NK-92 (cell line): ENCODE results near the gene EARS2.
"Not testable (repeated sequence)": the region's sequence is repeated elsewhere in the genome, so short reads cannot be mapped to it uniquely, and the experiment has no call there.

Experiments used
- DNase-seq: peaks from one replicate; lab custom pipeline; 2025; ENCODE audit not compliant: unreplicated experiment; lab: John Stamatoyannopoulos, UW

The EARS2 gene

GRCh38 chr16:23528644-23529310, 28.4 kb downstream of the EARS2 start:
- no peak for DNase-seq

- DNase-seq, result no peak
Measured at GRCh38 chr16:23527961-23528643, 29.0 kb downstream of the EARS2 start.

GRCh38 chr16:23524886-23525285, 32.3 kb downstream of the EARS2 start:
- no peak for DNase-seq

- no peak for DNase-seq
Measured at GRCh38 chr16:23523876-23524385, 33.2 kb downstream of the EARS2 start.

- DNase-seq, result no peak
Measured at GRCh38 chr16:23523321-23523720, 33.8 kb downstream of the EARS2 start.

GRCh38 chr16:23521965-23522364, 35.2 kb downstream of the EARS2 start:
- DNase-seq, result no peak

GRCh38 chr16:23521037-23521743, 36.0 kb downstream of the EARS2 start:
- DNase-seq, result no peak

- no peak for DNase-seq
Measured at GRCh38 chr16:23520500-23520899, 36.6 kb downstream of the EARS2 start.

- no peak for DNase-seq
Measured at GRCh38 chr16:23519282-23519681, 37.9 kb downstream of the EARS2 start.

- DNase-seq, result no peak
Measured at GRCh38 chr16:23518435-23518891, 38.7 kb downstream of the EARS2 start.

- DNase-seq, result no peak
Measured at GRCh38 chr16:23516366-23517137, 40.6 kb downstream of the EARS2 start.

GRCh38 chr16:23515881-23516280, 41.3 kb downstream of the EARS2 start:
- no peak for DNase-seq

GRCh38 chr16:23514381-23515152, 42.6 kb downstream of the EARS2 start:
- no peak for DNase-seq

- DNase-seq, result no peak
Measured at GRCh38 chr16:23512168-23512695, 44.9 kb downstream of the EARS2 start.

- DNase-seq, result no peak
Measured at GRCh38 chr16:23511731-23512130, 45.4 kb downstream of the EARS2 start.

GRCh38 chr16:23510915-23511270, 46.3 kb downstream of the EARS2 start:
- not testable (repeated sequence) for DNase-seq

GRCh38 chr16:23510164-23510914, 46.8 kb downstream of the EARS2 start, which contains the start of gene GGA2:
TSS of gene GGA2 (minus strand) at chr16:23510494. CDS start at chr16:23510411, 83 bp downstream.
- DNase-seq, result no peak

- no peak for DNase-seq
Measured at GRCh38 chr16:23509782-23510163, 47.4 kb downstream of the EARS2 start.

- no peak for DNase-seq
Measured at GRCh38 chr16:23509441-23509754, 47.8 kb downstream of the EARS2 start.
